HG02973 (cell line): ENCODE results near the gene FAM83D.
"Not testable (repeated sequence)": the region's sequence is repeated elsewhere in the genome, so short reads cannot be mapped to it uniquely, and the experiment has no call there.

Source experiments
- ATAC-seq: cut with Tn5 transposase; IDR thresholded peaks from one replicate; pipeline ENCODE4 v1.9.1; 2021; ENCODE audit warnings: moderate library complexity; ENCODE audit not compliant: unreplicated experiment

Gene FAM83D

GRCh38 chr20:38962044-38962927 lies 36.1 kb downstream of the FAM83D start, which contains the start of gene DHX35:
Gene DHX35 (plus strand): TSS chr20:38962344. CDS start chr20:38962368, 24 bp downstream.
- ATAC-seq: peak; percentile 93

- ATAC-seq: no peak
Measured at GRCh38 chr20:38962928-38963401, 36.7 kb downstream of the FAM83D start.

GRCh38 chr20:38963745-38964144 lies 37.5 kb downstream of the FAM83D start:
- ATAC-seq: no peak

GRCh38 chr20:38965264-38965663 lies 39.0 kb downstream of the FAM83D start:
- ATAC-seq: no peak

- ATAC-seq: no peak
Measured at GRCh38 chr20:38968090-38968489, 41.9 kb downstream of the FAM83D start.

- ATAC-seq: no peak
Measured at GRCh38 chr20:38969708-38970107, 43.5 kb downstream of the FAM83D start.

- ATAC-seq: no peak
Measured at GRCh38 chr20:38970302-38970701, 44.1 kb downstream of the FAM83D start.

GRCh38 chr20:38973107-38973506 lies 46.9 kb downstream of the FAM83D start:
- no peak for ATAC-seq

- ATAC-seq: no peak
Measured at GRCh38 chr20:38973645-38974044, 47.4 kb downstream of the FAM83D start.

- no peak for ATAC-seq
Measured at GRCh38 chr20:38975539-38976120, 49.4 kb downstream of the FAM83D start.

GRCh38 chr20:38979434-38979833 lies 53.2 kb downstream of the FAM83D start:
- no peak for ATAC-seq

GRCh38 chr20:38979842-38980241 lies 53.6 kb downstream of the FAM83D start:
- ATAC-seq: no peak

GRCh38 chr20:38982291-38982690 lies 56.1 kb downstream of the FAM83D start:
- ATAC-seq: no peak

GRCh38 chr20:38985060-38985459 lies 58.8 kb downstream of the FAM83D start:
- no peak for ATAC-seq

- no peak for ATAC-seq
Measured at GRCh38 chr20:38985603-38986170, 59.5 kb downstream of the FAM83D start.

- ATAC-seq: no peak
Measured at GRCh38 chr20:38986663-38987062, 60.4 kb downstream of the FAM83D start.

- ATAC-seq: peak; percentile 67
Measured at GRCh38 chr20:38987777-38988176, 61.6 kb downstream of the FAM83D start.

GRCh38 chr20:38990728-38991127 lies 64.5 kb downstream of the FAM83D start:
- ATAC-seq: no peak

- no peak for ATAC-seq
Measured at GRCh38 chr20:38991814-38992704, 65.8 kb downstream of the FAM83D start.

- no peak for ATAC-seq
Measured at GRCh38 chr20:38995536-38996044, 69.4 kb downstream of the FAM83D start.

- not testable (repeated sequence) for ATAC-seq
Measured at GRCh38 chr20:38996866-38997265, 70.6 kb downstream of the FAM83D start.
